Measurements from ENCODE around the gene BICDL2. TPM values are rescaled to one million over a fixed set of nuclear protein-coding genes. Genes with fewer than 3 reads are reported as not detected.

The BICDL2 gene
- total and polyA plus RNA-seq, 5 donors from 2014 or later, result not detected

DNA sequence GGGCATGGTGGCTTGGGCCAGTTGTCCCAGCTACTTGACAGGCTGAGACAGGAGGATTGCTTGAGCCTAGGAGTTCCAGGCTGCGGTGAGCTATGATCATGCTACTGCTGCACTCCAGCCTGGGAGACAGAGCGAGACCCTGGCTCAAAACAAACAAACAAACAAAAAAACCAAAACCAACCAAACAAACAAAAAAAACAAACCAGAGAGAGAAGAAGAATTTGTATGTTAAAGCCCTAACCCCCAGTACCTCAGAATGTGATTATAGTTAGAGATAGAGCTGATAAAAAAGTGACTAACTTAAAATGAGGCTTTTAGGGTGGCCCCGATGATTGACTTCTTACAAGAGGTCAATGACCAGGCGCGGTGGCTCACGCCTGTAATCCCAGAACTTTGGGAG is 8.0 kb upstream of the BICDL2 start:
- no peaks in the 10 kb centered on the region for H3K36me3 ChIP-seq (ENCODE audit: control insufficient read depth, insufficient read depth, low read length)
- H3K9me3 ChIP-seq (ENCODE audit: control insufficient read depth in 2 of 2, low read length in 2 of 2), result no peaks in the 10 kb centered on the region
- H3K27me3 ChIP-seq (ENCODE audit: control insufficient read depth, insufficient read depth, low read length), result peaks cover 17% of the 10 kb centered on the region
- peaks cover 63% of the 10 kb centered on the region for H3K27me3 Mint-ChIP-seq
- H3K4me1 Mint-ChIP-seq, result peaks cover 0 to 27% (median 12%) of the 10 kb centered on the region in 4 donors
- H3K4me3 Mint-ChIP-seq, result peak overlapping the region; percentile 54 to 81 (median 76)
- peaks cover 26% of the 10 kb centered on the region for H3K4me1 ChIP-seq (ENCODE audit: control insufficient read depth, insufficient read depth, low read length, poor library complexity, severe bottlenecking)
- ATAC-seq (ENCODE audit: low read depth in 2 of 2), result no peak
- H3K4me3 ChIP-seq (ENCODE audit: low read depth, low read length), result no peak overlapping the region
- no peak overlapping the region for H3K27ac Mint-ChIP-seq
- H3K27ac ChIP-seq (ENCODE audit: insufficient read depth, low read length, poor library complexity, severe bottlenecking), result no peak overlapping the region
- H3K36me3 Mint-ChIP-seq, result no peaks in the 10 kb centered on the region
- H3K9me3 Mint-ChIP-seq, result peaks cover 0 to 2% (median 0%) of the 10 kb centered on the region in 7 donors
- no peak for DNase-seq

DNA sequence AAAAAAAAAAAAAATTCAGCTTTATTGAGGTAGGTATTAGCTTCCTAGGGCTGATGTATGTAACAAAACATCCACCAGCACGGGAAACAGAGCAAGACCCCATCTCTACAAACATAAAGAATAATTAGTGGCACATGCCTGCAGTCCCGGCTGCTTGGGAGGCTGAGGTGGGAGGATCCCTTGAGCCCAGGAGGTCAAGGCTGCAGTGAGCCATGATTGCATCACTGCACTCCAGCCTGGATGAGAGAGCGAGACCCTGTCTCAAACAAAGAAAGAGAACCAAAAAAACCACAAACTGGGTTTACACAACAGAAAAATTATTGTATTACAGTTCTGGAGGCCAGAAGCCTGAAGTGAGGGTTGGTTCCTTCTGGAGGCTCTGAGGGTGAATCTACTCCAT is 5.6 kb upstream of the BICDL2 start:
- Mint-ChIP-seq H3K27ac (no peak overlapping the region), H3K4me1 (peaks cover 0 to 20% (median 8%) of the 10 kb centered on the region in 4 donors), H3K9me3 (peaks cover 0 to 2% (median 0%) of the 10 kb centered on the region in 7 donors), H3K36me3 (no peaks in the 10 kb centered on the region), H3K4me3 (no peak overlapping the region), H3K27me3 (peaks cover 78% of the 10 kb centered on the region)
- peaks cover 26% of the 10 kb centered on the region for H3K4me1 ChIP-seq (ENCODE audit: control insufficient read depth, insufficient read depth, low read length, poor library complexity, severe bottlenecking)
- no peak overlapping the region for H3K27ac ChIP-seq (ENCODE audit: insufficient read depth, low read length, poor library complexity, severe bottlenecking)
- peaks cover 29% of the 10 kb centered on the region for H3K27me3 ChIP-seq (ENCODE audit: control insufficient read depth, insufficient read depth, low read length)
- H3K36me3 ChIP-seq (ENCODE audit: control insufficient read depth, insufficient read depth, low read length), result no peaks in the 10 kb centered on the region
- ATAC-seq (ENCODE audit: low read depth in 2 of 2), result no peak
- no peaks in the 10 kb centered on the region for H3K9me3 ChIP-seq (ENCODE audit: control insufficient read depth in 2 of 2, low read length in 2 of 2)
- DNase-seq, result no peak
- H3K4me3 ChIP-seq (ENCODE audit: low read depth, low read length), result no peak overlapping the region

- Histone ChIP-seq H3K27me3 (ENCODE audit: control insufficient read depth, insufficient read depth, low read length) (peaks cover 34% of the 10 kb centered on the region), H3K4me1 (ENCODE audit: control insufficient read depth, insufficient read depth, low read length, poor library complexity, severe bottlenecking) (peaks cover 16% of the 10 kb centered on the region), H3K4me3 (ENCODE audit: low read depth, low read length) (no peak overlapping the region), H3K36me3 (ENCODE audit: control insufficient read depth, insufficient read depth, low read length) (no peaks in the 10 kb centered on the region), H3K9me3 (ENCODE audit: control insufficient read depth in 2 of 2, low read length in 2 of 2) (no peaks in the 10 kb centered on the region), H3K27ac (ENCODE audit: insufficient read depth, low read length, poor library complexity, severe bottlenecking) (no peak overlapping the region)
- Mint-ChIP-seq H3K36me3 (no peaks in the 10 kb centered on the region), H3K4me3 (no peak overlapping the region), H3K4me1 (peaks cover 0 to 12% (median 2%) of the 10 kb centered on the region in 4 donors), H3K27me3 (peaks cover 82% of the 10 kb centered on the region), H3K27ac (peak overlapping the region in 1 of 3 donors; percentile 32), H3K9me3 (peaks cover 0 to 5% (median 0%) of the 10 kb centered on the region in 7 donors)
- ATAC-seq (ENCODE audit: low read depth in 2 of 2) (no peak), DNase-seq (no peak)
These were observed 2.2 kb upstream of the BICDL2 start for GRCh38 chr16:3038896-3039295.

DNA sequence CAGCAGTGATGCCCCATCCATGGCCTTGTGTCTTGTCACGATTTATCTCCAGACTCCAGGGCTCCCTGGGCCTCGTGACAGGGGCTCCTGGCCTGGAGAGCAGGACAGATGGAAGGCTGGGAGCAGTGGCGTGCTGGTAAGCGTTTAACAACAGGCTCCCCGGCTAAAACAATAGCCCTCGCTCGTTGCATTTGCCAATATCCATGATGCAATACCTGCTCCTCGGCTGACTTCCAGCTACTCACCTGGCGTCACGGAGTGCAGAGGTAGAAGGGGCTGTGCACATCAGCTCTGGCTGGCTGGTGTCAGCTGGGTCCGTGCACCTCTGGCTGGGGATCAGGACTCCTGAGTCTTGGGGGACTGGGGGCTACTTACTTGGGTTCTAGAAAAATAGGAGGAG is 1.5 kb upstream of the BICDL2 start:
- Histone ChIP-seq H3K4me3 (ENCODE audit: low read depth, low read length) (no peak overlapping the region), H3K27ac (ENCODE audit: insufficient read depth, low read length, poor library complexity, severe bottlenecking) (no peak overlapping the region), H3K27me3 (ENCODE audit: control insufficient read depth, insufficient read depth, low read length) (peaks cover 37% of the 10 kb centered on the region), H3K36me3 (ENCODE audit: control insufficient read depth, insufficient read depth, low read length) (no peaks in the 10 kb centered on the region), H3K4me1 (ENCODE audit: control insufficient read depth, insufficient read depth, low read length, poor library complexity, severe bottlenecking) (peaks cover 16% of the 10 kb centered on the region), H3K9me3 (ENCODE audit: control insufficient read depth in 2 of 2, low read length in 2 of 2) (no peaks in the 10 kb centered on the region)
- Mint-ChIP-seq H3K27ac (no peak overlapping the region), H3K27me3 (peaks cover 82% of the 10 kb centered on the region), H3K9me3 (peaks cover 0 to 5% (median 0%) of the 10 kb centered on the region in 7 donors), H3K36me3 (no peaks in the 10 kb centered on the region), H3K4me3 (no peak overlapping the region), H3K4me1 (peaks cover 0 to 12% (median 1%) of the 10 kb centered on the region in 4 donors)
- ATAC-seq (ENCODE audit: low read depth in 2 of 2) (no peak), DNase-seq (no peak)

DNA sequence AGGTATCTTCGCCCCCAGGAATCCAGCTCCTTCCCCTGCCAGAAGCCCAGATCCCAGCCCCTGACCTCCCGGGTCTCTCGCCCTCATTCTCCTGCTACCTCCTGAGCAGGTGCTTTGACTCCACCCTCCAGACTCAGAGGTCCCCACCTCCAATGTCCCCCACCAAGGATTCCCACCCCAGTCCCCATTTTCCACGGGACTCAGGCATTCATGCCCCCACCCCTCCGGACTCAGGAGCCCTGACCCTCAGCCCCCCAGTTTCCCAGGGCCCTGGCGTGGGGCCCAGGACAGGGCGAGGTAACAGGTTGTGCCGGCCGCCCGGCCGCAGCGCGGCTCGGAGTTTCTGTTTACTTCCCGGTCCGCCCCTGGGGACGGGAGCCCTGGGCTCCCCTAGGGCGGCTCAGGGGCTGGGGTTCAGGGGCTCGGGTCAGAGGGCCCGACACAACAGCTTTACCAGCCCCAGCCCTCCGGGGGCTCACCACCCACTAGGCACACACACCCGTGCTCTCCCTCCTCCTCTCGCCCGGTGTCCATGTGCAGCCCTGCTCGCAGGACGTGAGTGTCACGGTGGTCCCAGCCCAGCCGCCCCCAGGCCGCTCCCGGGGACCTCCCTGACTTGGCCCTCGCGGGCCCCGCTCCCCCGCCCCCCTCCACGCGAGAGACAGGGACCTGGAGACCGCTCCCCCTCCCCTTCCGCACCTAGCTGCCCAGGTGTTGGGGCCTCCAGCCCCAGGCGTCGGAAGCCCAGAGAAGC is 595 bp downstream of the BICDL2 start:
- DNase-seq (no peak), ATAC-seq (ENCODE audit: low read depth in 2 of 2) (no peak)
- Mint-ChIP-seq H3K27me3 (peaks cover 85% of the 10 kb centered on the region), H3K9me3 (peaks cover 0 to 7% (median 0%) of the 10 kb centered on the region in 7 donors), H3K36me3 (no peaks in the 10 kb centered on the region), H3K4me1 (peaks cover 0 to 14% (median 4%) of the 10 kb centered on the region in 4 donors), H3K27ac (no peak overlapping the region), H3K4me3 (peak overlapping the region in 1 of 4 donors; percentile 21)
- H3K27me3 ChIP-seq (ENCODE audit: control insufficient read depth, insufficient read depth, low read length), result peaks cover 41% of the 10 kb centered on the region
- H3K36me3 ChIP-seq (ENCODE audit: control insufficient read depth, insufficient read depth, low read length), result no peaks in the 10 kb centered on the region
- H3K4me1 ChIP-seq (ENCODE audit: control insufficient read depth, insufficient read depth, low read length, poor library complexity, severe bottlenecking), result peaks cover 16% of the 10 kb centered on the region
- H3K9me3 ChIP-seq (ENCODE audit: control insufficient read depth in 2 of 2, low read length in 2 of 2), result no peaks in the 10 kb centered on the region
- H3K4me3 ChIP-seq (ENCODE audit: low read depth, low read length), result no peak overlapping the region
- H3K27ac ChIP-seq (ENCODE audit: insufficient read depth, low read length, poor library complexity, severe bottlenecking), result no peak overlapping the region

DNA sequence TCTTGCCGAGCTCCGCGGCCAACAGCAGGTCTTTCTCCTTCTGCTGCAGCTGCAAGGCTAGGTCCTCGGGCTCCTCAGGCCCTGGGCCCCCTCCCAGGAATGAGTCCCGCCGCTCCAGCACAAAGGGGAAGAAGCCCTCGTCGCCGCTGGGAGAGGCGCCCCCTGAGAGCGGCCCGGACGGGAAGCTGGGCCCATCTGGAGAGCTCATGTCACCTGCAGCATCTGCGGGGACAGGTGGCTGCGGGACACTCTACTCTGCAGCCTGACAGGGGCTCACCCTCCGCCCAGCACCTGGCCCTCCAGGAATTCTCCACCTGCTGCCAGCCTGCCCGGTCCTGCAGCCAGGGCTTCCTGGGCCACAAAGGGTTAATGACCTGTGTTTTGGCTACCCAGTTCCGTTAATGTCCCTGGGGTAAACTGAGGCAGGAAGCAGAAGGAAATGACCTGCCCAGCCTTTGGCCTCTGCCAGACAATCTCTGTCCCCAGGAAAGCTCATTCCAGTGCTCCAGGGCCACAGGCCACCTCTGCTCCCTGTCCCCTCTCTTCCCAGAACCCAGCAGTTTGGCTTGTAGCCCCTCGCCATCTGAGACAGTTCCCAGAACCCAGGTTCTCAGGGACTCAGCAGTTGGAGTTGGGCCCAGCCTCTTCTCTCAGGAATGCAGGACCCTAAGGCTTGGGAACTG is 1.3 kb downstream of the BICDL2 start:
- Histone ChIP-seq H3K36me3 (ENCODE audit: control insufficient read depth, insufficient read depth, low read length) (no peaks in the 10 kb centered on the region), H3K9me3 (ENCODE audit: control insufficient read depth in 2 of 2, low read length in 2 of 2) (no peaks in the 10 kb centered on the region), H3K27me3 (ENCODE audit: control insufficient read depth, insufficient read depth, low read length) (peaks cover 41% of the 10 kb centered on the region), H3K27ac (ENCODE audit: insufficient read depth, low read length, poor library complexity, severe bottlenecking) (no peak overlapping the region), H3K4me3 (ENCODE audit: low read depth, low read length) (no peak overlapping the region), H3K4me1 (ENCODE audit: control insufficient read depth, insufficient read depth, low read length, poor library complexity, severe bottlenecking) (peaks cover 16% of the 10 kb centered on the region)
- Mint-ChIP-seq H3K9me3 (peaks cover 0 to 5% (median 0%) of the 10 kb centered on the region in 7 donors), H3K4me1 (peaks cover 0 to 14% (median 4%) of the 10 kb centered on the region in 4 donors), H3K27ac (no peak overlapping the region), H3K4me3 (peak overlapping the region in 1 of 4 donors; percentile 21), H3K27me3 (peaks cover 78% of the 10 kb centered on the region), H3K36me3 (no peaks in the 10 kb centered on the region)
- no peak for DNase-seq
- ATAC-seq (ENCODE audit: low read depth in 2 of 2), result no peak

DNA sequence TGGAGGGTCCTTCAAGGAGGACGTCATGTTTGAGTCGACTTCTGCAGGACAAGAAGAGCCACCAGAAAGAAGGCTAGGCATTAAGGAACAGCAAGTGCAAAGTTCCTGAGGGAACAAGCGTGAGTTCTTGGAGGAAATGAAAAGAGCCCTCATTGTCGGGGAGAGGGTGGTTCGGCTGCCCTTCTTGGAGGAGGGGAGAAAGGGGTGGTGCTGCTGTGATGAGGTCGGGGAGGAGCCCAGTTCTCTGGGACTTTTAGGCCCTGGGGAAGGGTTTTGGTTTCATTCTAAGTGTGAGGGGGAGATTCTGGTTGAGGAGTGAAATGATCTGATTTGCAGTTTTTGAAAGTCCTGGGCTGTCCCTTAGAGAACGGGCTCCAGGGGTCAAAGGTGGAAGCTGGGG is 4.1 kb downstream of the BICDL2 start:
- Mint-ChIP-seq H3K27ac (no peak overlapping the region), H3K27me3 (peaks cover 70% of the 10 kb centered on the region), H3K4me1 (peaks cover 0 to 35% (median 10%) of the 10 kb centered on the region in 4 donors), H3K4me3 (no peak overlapping the region), H3K9me3 (peaks cover 0 to 7% (median 0%) of the 10 kb centered on the region in 7 donors), H3K36me3 (no peaks in the 10 kb centered on the region)
- DNase-seq (no peak), ATAC-seq (ENCODE audit: low read depth in 2 of 2) (no peak)
- Histone ChIP-seq H3K27me3 (ENCODE audit: control insufficient read depth, insufficient read depth, low read length) (peaks cover 31% of the 10 kb centered on the region), H3K4me1 (ENCODE audit: control insufficient read depth, insufficient read depth, low read length, poor library complexity, severe bottlenecking) (peaks cover 41% of the 10 kb centered on the region), H3K36me3 (ENCODE audit: control insufficient read depth, insufficient read depth, low read length) (no peaks in the 10 kb centered on the region), H3K4me3 (ENCODE audit: low read depth, low read length) (no peak overlapping the region), H3K9me3 (ENCODE audit: control insufficient read depth in 2 of 2, low read length in 2 of 2) (no peaks in the 10 kb centered on the region), H3K27ac (ENCODE audit: insufficient read depth, low read length, poor library complexity, severe bottlenecking) (no peak overlapping the region)

All from CD4-positive, CD25-positive, alpha-beta regulatory T cell (primary cell).